HepG2 (cell line): Measurements from ENCODE around the gene USB1. TPM values are rescaled to one million over a fixed set of nuclear protein-coding genes. Genes with fewer than 3 reads are reported as not detected.
A peak's percentile ranks its signal among the peaks of the same experiment; 100 is the strongest.

Source experiments
- ARID2 ChIP-seq: sonication (generic); formaldehyde crosslinking; IDR thresholded peaks from 2 replicates; pipeline ENCODE4 v1.8.1; 2022; ENCODE audit warnings: mild to moderate bottlenecking, missing genetic modification reagents, borderline replicate concordance
- CSRNP1 ChIP-seq: sonication (generic); formaldehyde crosslinking; IDR thresholded peaks from 2 replicates; pipeline ENCODE4 v1.8.1; 2023; ENCODE audit warnings: mild to moderate bottlenecking, missing genetic modification reagents
- EZH2 ChIP-seq: conservative IDR thresholded peaks from 2 replicates; pipeline ENCODE4 v1.6.1; 2012; ENCODE audit warnings: mild to moderate bottlenecking, low read depth, low read length, moderate library complexity
- FOXC1 ChIP-seq: sonication (generic); formaldehyde crosslinking; IDR thresholded peaks from 2 replicates; pipeline ENCODE4 v1.8.0; 2022; ENCODE audit warnings: mild to moderate bottlenecking, missing genetic modification reagents, borderline replicate concordance
- FOXP1 ChIP-seq, 2 experiments: fragments of 450-650 bp in 1 of 2; IDR thresholded peaks; 2 replicates each; pipeline ENCODE4 v1.6.1; 2017 to 2018; ENCODE audit warnings: antibody characterized with exemption in 1 of 2
- HMGA1 ChIP-seq: sonication (generic); formaldehyde crosslinking; conservative IDR thresholded peaks from 2 replicates; pipeline ENCODE4 v1.4.0; 2020; ENCODE audit warnings: missing genetic modification reagents
- JUN ChIP-seq: sonication (generic); formaldehyde crosslinking; IDR thresholded peaks from 2 replicates; pipeline ENCODE4 v1.4.0; 2020; ENCODE audit warnings: mild to moderate bottlenecking, missing genetic modification reagents
- ONECUT2 ChIP-seq: sonication (generic); formaldehyde crosslinking; IDR thresholded peaks from 2 replicates; pipeline ENCODE4 v1.4.0; 2020; ENCODE audit warnings: missing genetic modification reagents
- SNAI1 ChIP-seq: sonication (generic); formaldehyde crosslinking; IDR thresholded peaks from 2 replicates; pipeline ENCODE4 v1.5.0; 2020; ENCODE audit warnings: mild to moderate bottlenecking, missing genetic modification reagents, borderline replicate concordance
- UBTF ChIP-seq: sonication (generic); formaldehyde crosslinking; IDR thresholded peaks from 2 replicates; pipeline ENCODE4 v1.4.0; 2020; ENCODE audit warnings: mild to moderate bottlenecking, missing genetic modification reagents
- ZBTB20 ChIP-seq: sonication (generic); formaldehyde crosslinking; IDR thresholded peaks from 2 replicates; pipeline ENCODE4 v1.8.1; 2023; ENCODE audit warnings: missing genetic modification reagents, low read depth, mild to moderate bottlenecking, borderline replicate concordance
- ZNF12 ChIP-seq: sonication (generic); formaldehyde crosslinking; IDR thresholded peaks from 2 replicates; pipeline ENCODE4 v1.5.0; 2020; ENCODE audit warnings: missing genetic modification reagents
- ZNF30 ChIP-seq: sonication (generic); formaldehyde crosslinking; IDR thresholded peaks from 2 replicates; pipeline ENCODE4 v1.5.0; 2020; ENCODE audit warnings: mild to moderate bottlenecking, missing genetic modification reagents
- ZNF616 ChIP-seq: sonication (generic); formaldehyde crosslinking; IDR thresholded peaks from 2 replicates; pipeline ENCODE4 v1.5.0; 2020; ENCODE audit warnings: low read depth, mild to moderate bottlenecking, missing genetic modification reagents
- polyA plus RNA-seq, 8 experiments: library from polyadenylated mRNA; depleted of rRNA in 3 of 8; stranded (reverse) in 7 of 8; unstranded in 1 of 8; fragments of >200 nt; fragmentation: Illumina TruSeq in 4 of 8; extraction: Trizol in 4 of 8; gene quantifications; 2 replicates each; pipeline versions ENCODE4 v1.2.1 to v1.2.3, GENCODE V29; 2011 to 2016; ENCODE audit warnings: low read depth in 4 of 8, missing spikeins in 1 of 8, mixed read lengths in 1 of 8; ENCODE audit not compliant: insufficient read depth in 1 of 8
- total RNA-seq, 5 experiments: library from RNA; depleted of rRNA; stranded (reverse); fragments of >200 nt; fragmentation: Illumina TruSeq; extraction: Trizol; gene quantifications; 2 replicates each; pipeline ENCODE4 v1.2.3, GENCODE V29; 2016; ENCODE audit warnings: low read depth in 1 of 5
- TF ChIP-seq, protein P1 (sequence below): sonication (generic); formaldehyde crosslinking; IDR thresholded peaks from 2 replicates; pipeline ENCODE4 v1.5.0; 2020; ENCODE audit warnings: missing genetic modification reagents
- TF ChIP-seq, protein P2 (sequence below): sonication (generic); formaldehyde crosslinking; IDR thresholded peaks from 2 replicates; pipeline ENCODE4; 2020; ENCODE audit warnings: missing genetic modification reagents, mild to moderate bottlenecking, borderline replicate concordance
- TF ChIP-seq, protein P3 (sequence below): sonication (generic); formaldehyde crosslinking; IDR thresholded peaks from 2 replicates; pipeline ENCODE4 v1.5.0; 2020; ENCODE audit warnings: missing genetic modification reagents, mild to moderate bottlenecking, borderline replicate concordance

Gene USB1
- total and polyA plus RNA-seq, 2 of the 13 experiments (the other 11 are each of a cell fraction or from before 2014, with no cell fraction given), result 16.7 to 65.4 TPM

GRCh38 chr16:58024486-58025350, 23.5 kb downstream of the USB1 start (continued):
- TF ChIP-seq CSRNP1 (CRISPR knock-in tag), result peak; percentile 51; the same call in 1 of the 2 replicates
- TF ChIP-seq, protein P1, sequence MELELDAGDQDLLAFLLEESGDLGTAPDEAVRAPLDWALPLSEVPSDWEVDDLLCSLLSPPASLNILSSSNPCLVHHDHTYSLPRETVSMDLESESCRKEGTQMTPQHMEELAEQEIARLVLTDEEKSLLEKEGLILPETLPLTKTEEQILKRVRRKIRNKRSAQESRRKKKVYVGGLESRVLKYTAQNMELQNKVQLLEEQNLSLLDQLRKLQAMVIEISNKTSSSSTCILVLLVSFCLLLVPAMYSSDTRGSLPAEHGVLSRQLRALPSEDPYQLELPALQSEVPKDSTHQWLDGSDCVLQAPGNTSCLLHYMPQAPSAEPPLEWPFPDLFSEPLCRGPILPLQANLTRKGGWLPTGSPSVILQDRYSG (CRISPR knock-in tag), result no peak
- TF ChIP-seq ZBTB20, result peak; percentile 89; the same call in 1 of the 2 replicates
- TF ChIP-seq ZNF30, result peak; percentile 44; the same call in 1 of the 2 replicates
- TF ChIP-seq UBTF (CRISPR knock-in tag), result peak; percentile 95
- TF ChIP-seq, protein P2, sequence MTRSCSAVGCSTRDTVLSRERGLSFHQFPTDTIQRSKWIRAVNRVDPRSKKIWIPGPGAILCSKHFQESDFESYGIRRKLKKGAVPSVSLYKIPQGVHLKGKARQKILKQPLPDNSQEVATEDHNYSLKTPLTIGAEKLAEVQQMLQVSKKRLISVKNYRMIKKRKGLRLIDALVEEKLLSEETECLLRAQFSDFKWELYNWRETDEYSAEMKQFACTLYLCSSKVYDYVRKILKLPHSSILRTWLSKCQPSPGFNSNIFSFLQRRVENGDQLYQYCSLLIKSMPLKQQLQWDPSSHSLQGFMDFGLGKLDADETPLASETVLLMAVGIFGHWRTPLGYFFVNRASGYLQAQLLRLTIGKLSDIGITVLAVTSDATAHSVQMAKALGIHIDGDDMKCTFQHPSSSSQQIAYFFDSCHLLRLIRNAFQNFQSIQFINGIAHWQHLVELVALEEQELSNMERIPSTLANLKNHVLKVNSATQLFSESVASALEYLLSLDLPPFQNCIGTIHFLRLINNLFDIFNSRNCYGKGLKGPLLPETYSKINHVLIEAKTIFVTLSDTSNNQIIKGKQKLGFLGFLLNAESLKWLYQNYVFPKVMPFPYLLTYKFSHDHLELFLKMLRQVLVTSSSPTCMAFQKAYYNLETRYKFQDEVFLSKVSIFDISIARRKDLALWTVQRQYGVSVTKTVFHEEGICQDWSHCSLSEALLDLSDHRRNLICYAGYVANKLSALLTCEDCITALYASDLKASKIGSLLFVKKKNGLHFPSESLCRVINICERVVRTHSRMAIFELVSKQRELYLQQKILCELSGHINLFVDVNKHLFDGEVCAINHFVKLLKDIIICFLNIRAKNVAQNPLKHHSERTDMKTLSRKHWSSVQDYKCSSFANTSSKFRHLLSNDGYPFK (CRISPR knock-in tag), result peak; percentile 83; the same call in 1 of the 2 replicates
- no peak for TF ChIP-seq EZH2
- no peak for TF ChIP-seq ONECUT2 (CRISPR knock-in tag)
- TF ChIP-seq ZNF12 (CRISPR knock-in tag), result peak; percentile 67; the same call in 1 of the 2 replicates
- TF ChIP-seq SNAI1 (CRISPR knock-in tag), result peak; percentile 58; the same call in 1 of the 2 replicates
- peak; percentile 49 for TF ChIP-seq JUN (CRISPR knock-in tag)
- TF ChIP-seq ZNF616 (CRISPR knock-in tag), result peak; percentile 76; the same call in 1 of the 2 replicates
- TF ChIP-seq FOXP1 (IDR thresholded peaks at IDR 0.05), result no peak
- no peak for TF ChIP-seq FOXP1 (CRISPR knock-in tag; IDR thresholded peaks at IDR 0.05)
- TF ChIP-seq ARID2, result peak; percentile 94
- TF ChIP-seq FOXC1 (CRISPR knock-in tag), result no peak
- no peak for TF ChIP-seq HMGA1 (CRISPR knock-in tag)
- TF ChIP-seq, protein P3, sequence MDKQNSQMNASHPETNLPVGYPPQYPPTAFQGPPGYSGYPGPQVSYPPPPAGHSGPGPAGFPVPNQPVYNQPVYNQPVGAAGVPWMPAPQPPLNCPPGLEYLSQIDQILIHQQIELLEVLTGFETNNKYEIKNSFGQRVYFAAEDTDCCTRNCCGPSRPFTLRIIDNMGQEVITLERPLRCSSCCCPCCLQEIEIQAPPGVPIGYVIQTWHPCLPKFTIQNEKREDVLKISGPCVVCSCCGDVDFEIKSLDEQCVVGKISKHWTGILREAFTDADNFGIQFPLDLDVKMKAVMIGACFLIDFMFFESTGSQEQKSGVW (CRISPR knock-in tag), result no peak
